CD4-positive, alpha-beta memory T cell (primary cell): ENCODE results near the gene GALNT15. TPM values are rescaled to one million over a fixed set of nuclear protein-coding genes. Genes with fewer than 3 reads are reported as not detected.

Source experiments
- CTCF ChIA-PET: fragments of 350-600 bp; sonication (Branson Sonifier 250); formaldehyde crosslinking; loops from one replicate; lab custom pipeline; 2021; ENCODE audit warnings: inconsistent platforms; ENCODE audit not compliant: partially characterized antibody; lab: Charles Lee
- POLR2A ChIA-PET: fragments of 350-600 bp; sonication (Branson Sonifier 250); formaldehyde crosslinking; loops from one replicate; lab custom pipeline; 2021; ENCODE audit not compliant: partially characterized antibody; lab: Charles Lee
- DNase-seq, 5 donors: peaks; one replicate each; pipeline versions ENCODE4 v3.0.0 to v3.0.0-alpha.2; 2020 to 2022; ENCODE audit warnings: mixed read lengths in 1 of 5
- H3K27ac ChIP-seq: one replicate; pipeline ENCODE4 v1.7.0; 2013; ENCODE audit warnings: low read depth, low read length
- H3K27me3 ChIP-seq: 2 replicates; pipeline ENCODE4 v1.7.0; 2013; ENCODE audit warnings: mild to moderate bottlenecking, low read length, moderate library complexity; ENCODE audit not compliant: insufficient read depth
- H3K36me3 ChIP-seq: 2 replicates; pipeline ENCODE4 v1.7.0; 2013; ENCODE audit warnings: mild to moderate bottlenecking, low read length, moderate library complexity; ENCODE audit not compliant: insufficient read depth
- H3K4me1 ChIP-seq: 2 replicates; pipeline ENCODE4 v1.7.0; 2013; ENCODE audit warnings: mild to moderate bottlenecking, low read length, moderate library complexity; ENCODE audit not compliant: insufficient read depth
- H3K4me3 ChIP-seq, 2 donors: one replicate each; pipeline ENCODE4 v1.7.0; 2013; ENCODE audit warnings: low read length in 2 of 2, mild to moderate bottlenecking in 1 of 2
- H3K9me3 ChIP-seq, 2 donors: one replicate each; pipeline ENCODE4 v1.7.0; 2013; ENCODE audit warnings: low read length in 2 of 2, control low read depth in 1 of 2; ENCODE audit not compliant: control insufficient read depth in 1 of 2
- H3K27ac Mint-ChIP-seq, 7 donors: one replicate each; pipeline ENCODE4 v1.8.0; 2020 to 2021; ENCODE audit warnings: mixed read lengths in 7 of 7, mild to moderate bottlenecking in 6 of 7, inconsistent platforms in 3 of 7, moderate library complexity in 3 of 7
- H3K27me3 Mint-ChIP-seq, 2 donors: one replicate each; pipeline ENCODE4 v1.8.0; 2020 to 2021; ENCODE audit warnings: mixed read lengths in 2 of 2
- H3K36me3 Mint-ChIP-seq, 2 donors: one replicate each; pipeline ENCODE4 v1.8.0; 2020 to 2021; ENCODE audit warnings: mixed read lengths in 2 of 2, inconsistent platforms in 1 of 2, mild to moderate bottlenecking in 1 of 2
- H3K4me1 Mint-ChIP-seq, 4 donors: one replicate each; pipeline ENCODE4 v1.8.0; 2020 to 2021; ENCODE audit warnings: mixed read lengths in 4 of 4, mild to moderate bottlenecking in 1 of 4
- H3K4me3 Mint-ChIP-seq, 8 donors: one replicate each; pipeline ENCODE4 v1.8.0; 2020 to 2021; ENCODE audit warnings: mixed read lengths in 8 of 8, mild to moderate bottlenecking in 7 of 8, moderate library complexity in 6 of 8, inconsistent platforms in 3 of 8
- H3K9me3 Mint-ChIP-seq, 8 donors: one replicate each; pipeline ENCODE4 v1.8.0; 2020 to 2021; ENCODE audit warnings: mixed read lengths in 8 of 8, mild to moderate bottlenecking in 5 of 8, inconsistent platforms in 3 of 8, moderate library complexity in 1 of 8
- intact Hi-C: fragments of 100-400 bp; cut with micrococcal nuclease; formaldehyde crosslinking; loops from one replicate; pipeline ENCODE4 v1.15.1; 2023
- polyA plus RNA-seq, 2 donors: library from polyadenylated mRNA; unstranded; fragments of 300-500 nt; fragmentation: Illumina TruSeq; gene quantifications; one replicate each; pipeline ENCODE4 v1.2.3, GENCODE V29; 2021
- total RNA-seq, 2 experiments: library from RNA; stranded (reverse); gene quantifications; one replicate each; pipeline ENCODE4 v1.2.3, GENCODE V29; 2021

The GALNT15 gene
- total and polyA plus RNA-seq, 4 experiments from 2014 or later: not detected

- Mint-ChIP-seq H3K9me3 (no peaks in the 10 kb centered on the region), H3K4me1 (peaks cover 0 to 7% (median 3%) of the 10 kb centered on the region in 4 donors), H3K27me3 (no peaks in the 10 kb centered on the region), H3K36me3 (peaks cover 10 to 20% of the 10 kb centered on the region in 2 donors), H3K27ac (no peak overlapping the region), H3K4me3 (no peak overlapping the region)
- intact Hi-C loops: no loop called here
- Histone ChIP-seq H3K27ac (no peak overlapping the region), H3K27me3 (no peaks in the 10 kb centered on the region), H3K9me3 (no peaks in the 10 kb centered on the region), H3K4me1 (peaks cover 3% of the 10 kb centered on the region), H3K36me3 (peaks cover 12% of the 10 kb centered on the region), H3K4me3 (no peak overlapping the region)
- no peak for DNase-seq
- ChIA-PET CTCF (interaction anchor here (3.0 kb wide), 1 partner anchor 12 kb away, joined by 15 read pairs; no protein-coding TSS in a partner anchor), POLR2A (no interaction called here)
These were observed 81.2 kb downstream of the GALNT15 start for GRCh38 chr3:16255726-16256125.

GRCh38 chr3:16257309-16257708 lies 82.8 kb downstream of the GALNT15 start:
- Histone ChIP-seq H3K27me3 (no peaks in the 10 kb centered on the region), H3K27ac (no peak overlapping the region), H3K36me3 (peaks cover 12% of the 10 kb centered on the region), H3K4me3 (no peak overlapping the region), H3K9me3 (no peaks in the 10 kb centered on the region), H3K4me1 (peaks cover 3% of the 10 kb centered on the region)
- Mint-ChIP-seq H3K9me3 (no peaks in the 10 kb centered on the region), H3K36me3 (peaks cover 10 to 23% of the 10 kb centered on the region in 2 donors), H3K27ac (no peak overlapping the region), H3K27me3 (no peaks in the 10 kb centered on the region), H3K4me1 (peaks cover 0 to 7% (median 3%) of the 10 kb centered on the region in 4 donors), H3K4me3 (no peak overlapping the region)
- POLR2A ChIA-PET: no interaction called here
- intact Hi-C loops: no loop called here
- CTCF ChIA-PET: no interaction called here
- DNase-seq: no peak

GRCh38 chr3:16258177-16258576 lies 83.7 kb downstream of the GALNT15 start:
- H3K4me3 ChIP-seq: no peak overlapping the region
- H3K4me1 ChIP-seq: peaks cover 3% of the 10 kb centered on the region
- H3K36me3 ChIP-seq: peaks cover 12% of the 10 kb centered on the region
- Mint-ChIP-seq H3K27ac (no peak overlapping the region), H3K27me3 (no peaks in the 10 kb centered on the region), H3K4me3 (no peak overlapping the region), H3K9me3 (no peaks in the 10 kb centered on the region), H3K4me1 (peaks cover 0 to 7% (median 3%) of the 10 kb centered on the region in 4 donors), H3K36me3 (peaks cover 10 to 23% of the 10 kb centered on the region in 2 donors)
- ChIA-PET CTCF (interaction anchor here (1.8 kb wide), 1 partner anchor 10 kb away, joined by 6 read pairs; no protein-coding TSS in a partner anchor), POLR2A (no interaction called here)
- DNase-seq: no peak
- H3K9me3 ChIP-seq: no peaks in the 10 kb centered on the region
- H3K27ac ChIP-seq: no peak overlapping the region
- H3K27me3 ChIP-seq: no peaks in the 10 kb centered on the region
- intact Hi-C loops: no loop called here

- no peaks in the 10 kb centered on the region for H3K27me3 Mint-ChIP-seq
- Histone ChIP-seq H3K36me3 (peaks cover 12% of the 10 kb centered on the region), H3K4me1 (peaks cover 8% of the 10 kb centered on the region), H3K4me3 (no peak overlapping the region), H3K27ac (no peak overlapping the region), H3K9me3 (no peaks in the 10 kb centered on the region), H3K27me3 (no peaks in the 10 kb centered on the region)
- no peak for DNase-seq
- intact Hi-C loops: no loop called here
- ChIA-PET CTCF (interaction anchor here (1.8 kb wide), 1 partner anchor 11 kb away, joined by 6 read pairs; no protein-coding TSS in a partner anchor), POLR2A (no interaction called here)
- H3K9me3 Mint-ChIP-seq: no peaks in the 10 kb centered on the region
- H3K27ac Mint-ChIP-seq: peak overlapping the region in 1 of 7 donors; percentile 68
- H3K4me1 Mint-ChIP-seq: peaks cover 1 to 7% (median 4%) of the 10 kb centered on the region in 4 donors
- H3K4me3 Mint-ChIP-seq: no peak overlapping the region
- peaks cover 10 to 23% of the 10 kb centered on the region in 2 donors for H3K36me3 Mint-ChIP-seq
These were observed 84.4 kb downstream of the GALNT15 start for GRCh38 chr3:16258866-16259265.

GRCh38 chr3:16260046-16260445 lies 85.6 kb downstream of the GALNT15 start:
- peaks cover 10 to 15% (median 12%) of the 10 kb centered on the region in 4 donors for H3K4me1 Mint-ChIP-seq
- no peaks in the 10 kb centered on the region for H3K9me3 ChIP-seq
- H3K27ac ChIP-seq: no peak overlapping the region
- H3K36me3 ChIP-seq: peaks cover 12% of the 10 kb centered on the region
- CTCF ChIA-PET: no interaction called here
- H3K27ac Mint-ChIP-seq: no peak overlapping the region
- POLR2A ChIA-PET: no interaction called here
- no peak for DNase-seq
- H3K27me3 Mint-ChIP-seq: no peaks in the 10 kb centered on the region
- intact Hi-C loops: loop anchor here (5.0 to 10.0 kb wide), 2 partner anchors 585 to 883 kb away; no protein-coding TSS in a partner anchor
- no peak overlapping the region for H3K4me3 Mint-ChIP-seq
- H3K4me3 ChIP-seq: no peak overlapping the region
- no peaks in the 10 kb centered on the region for H3K9me3 Mint-ChIP-seq
- peaks cover 10 to 33% of the 10 kb centered on the region in 2 donors for H3K36me3 Mint-ChIP-seq
- no peaks in the 10 kb centered on the region for H3K27me3 ChIP-seq
- peaks cover 9% of the 10 kb centered on the region for H3K4me1 ChIP-seq

- no peak overlapping the region for H3K27ac Mint-ChIP-seq
- H3K4me3 ChIP-seq: no peak overlapping the region
- DNase-seq: no peak
- peaks cover 23 to 32% (median 29%) of the 10 kb centered on the region in 4 donors for H3K4me1 Mint-ChIP-seq
- H3K27me3 ChIP-seq: no peaks in the 10 kb centered on the region
- H3K4me1 ChIP-seq: peaks cover 26% of the 10 kb centered on the region
- peaks cover 10 to 32% of the 10 kb centered on the region in 2 donors for H3K36me3 Mint-ChIP-seq
- no peaks in the 10 kb centered on the region for H3K9me3 Mint-ChIP-seq
- no peaks in the 10 kb centered on the region for H3K9me3 ChIP-seq
- H3K36me3 ChIP-seq: peaks cover 12% of the 10 kb centered on the region
- intact Hi-C loops: loop anchor here (5.0 to 10.0 kb wide), 2 partner anchors 583 to 885 kb away; no protein-coding TSS in a partner anchor
- H3K27me3 Mint-ChIP-seq: no peaks in the 10 kb centered on the region
- CTCF ChIA-PET: no interaction called here
- POLR2A ChIA-PET: no interaction called here
- no peak overlapping the region for H3K4me3 Mint-ChIP-seq
- H3K27ac ChIP-seq: no peak overlapping the region
These were observed 87.7 kb downstream of the GALNT15 start for GRCh38 chr3:16262174-16262573.

GRCh38 chr3:16264174-16264707 lies 89.8 kb downstream of the GALNT15 start:
- Histone ChIP-seq H3K27me3 (no peaks in the 10 kb centered on the region), H3K36me3 (peaks cover 12% of the 10 kb centered on the region), H3K27ac (peak overlapping the region; percentile 88), H3K4me3 (peak overlapping the region; percentile 83 to 98), H3K9me3 (no peaks in the 10 kb centered on the region), H3K4me1 (peaks cover 33% of the 10 kb centered on the region)
- Mint-ChIP-seq H3K27ac (peak overlapping the region; percentile 97 to 100 (median 100)), H3K4me1 (peaks cover 28 to 38% (median 30%) of the 10 kb centered on the region in 4 donors), H3K4me3 (peak overlapping the region; percentile 98 to 100 (median 100)), H3K36me3 (peaks cover 6 to 28% of the 10 kb centered on the region in 2 donors), H3K27me3 (no peaks in the 10 kb centered on the region), H3K9me3 (no peaks in the 10 kb centered on the region)
- ChIA-PET POLR2A (interaction anchor here (0.7 to 3.8 kb wide), 25 partner anchors 11 to 1165 kb away, joined by 3 to 67 read pairs (median 5); partner anchors contain the start of genes BTD, CAPN7, HACL1 and RBSN), CTCF (interaction anchor here (0.9 to 9.8 kb wide), 13 partner anchors 13 to 1061 kb away, joined by 3 to 169 read pairs (median 12); no protein-coding TSS in a partner anchor)
- intact Hi-C loops: loop anchor here (1.0 to 10.0 kb wide), 5 partner anchors 17 to 1165 kb away; partner anchors contain the start of genes RBSN and RFTN1
- no peak for DNase-seq
